ENCODE results near the gene ANKH.

Gene ANKH

GRCh38 chr5:14793851-14794250, 77.7 kb downstream of the ANKH start:
- no peak for TF ChIP-seq USF1 (IDR thresholded peaks at IDR 0.05)
- TF ChIP-seq CEBPB (IDR thresholded peaks at IDR 0.05): no peak
- TF ChIP-seq TEAD4 (IDR thresholded peaks at IDR 0.05): no peak
- TF ChIP-seq EGR1 (IDR thresholded peaks at IDR 0.05): no peak
- no peak for TF ChIP-seq RAD21 (IDR thresholded peaks at IDR 0.05; ENCODE audit: low read depth)
- TF ChIP-seq TAF1 (IDR thresholded peaks at IDR 0.05; ENCODE audit: low read depth): no peak
- no peak for TF ChIP-seq CREB1 (IDR thresholded peaks at IDR 0.05; ENCODE audit: low read depth)
- no peak for TF ChIP-seq TCF12 (IDR thresholded peaks at IDR 0.05; ENCODE audit: low read depth)
- no peak for TF ChIP-seq ZBTB7A (IDR thresholded peaks at IDR 0.05; ENCODE audit: low read depth)
- no peak for TF ChIP-seq MAX (IDR thresholded peaks at IDR 0.05)
- no peak for TF ChIP-seq FOXM1 (IDR thresholded peaks at IDR 0.05; ENCODE audit: borderline replicate concordance, low read depth)
- no peak for TF ChIP-seq NFIC (IDR thresholded peaks at IDR 0.05)
- no peak for TF ChIP-seq EP300 (IDR thresholded peaks at IDR 0.05; ENCODE audit: borderline replicate concordance)

GRCh38 chr5:14790911-14791310, 80.7 kb downstream of the ANKH start:
- TF ChIP-seq ZBTB7A (IDR thresholded peaks at IDR 0.05; ENCODE audit: low read depth): no peak
- no peak for TF ChIP-seq RAD21 (IDR thresholded peaks at IDR 0.05; ENCODE audit: low read depth)
- TF ChIP-seq YY1 (IDR thresholded peaks at IDR 0.05; ENCODE audit: low read depth): no peak
- no peak for TF ChIP-seq TAF1 (IDR thresholded peaks at IDR 0.05; ENCODE audit: low read depth)
- no peak for TF ChIP-seq TCF12 (IDR thresholded peaks at IDR 0.05; ENCODE audit: low read depth)
- no peak for TF ChIP-seq FOXM1 (IDR thresholded peaks at IDR 0.05; ENCODE audit: borderline replicate concordance, low read depth)
- no peak for TF ChIP-seq CEBPB (IDR thresholded peaks at IDR 0.05)
- no peak for TF ChIP-seq EP300 (IDR thresholded peaks at IDR 0.05; ENCODE audit: borderline replicate concordance)
- no peak for TF ChIP-seq USF1 (IDR thresholded peaks at IDR 0.05)
- TF ChIP-seq MAX (IDR thresholded peaks at IDR 0.05): no peak

DNA sequence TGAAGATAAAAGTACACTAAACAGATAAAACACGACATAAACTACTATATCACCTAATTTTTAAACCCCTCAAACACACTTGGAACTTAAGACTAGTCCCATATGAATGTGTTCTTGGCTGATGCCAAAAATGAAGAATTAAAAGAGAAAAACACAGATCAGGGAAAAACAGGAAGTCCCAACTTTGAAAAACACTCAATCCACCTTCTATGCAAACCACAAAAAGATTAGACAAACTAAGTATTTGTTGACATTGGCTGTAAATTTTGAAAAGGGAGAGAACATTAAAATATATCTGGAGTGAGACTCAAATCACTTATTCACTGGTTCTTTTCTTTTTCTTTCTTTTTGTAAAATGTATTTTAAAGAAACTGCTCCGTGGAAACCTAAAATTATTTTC, 81.4 kb downstream of the ANKH start:
- TF ChIP-seq TAF1 (IDR thresholded peaks at IDR 0.05; ENCODE audit: low read depth): no peak
- TF ChIP-seq REST (IDR thresholded peaks at IDR 0.05; ENCODE audit: low read depth): no peak
- no peak for TF ChIP-seq NFIC (IDR thresholded peaks at IDR 0.05)
- no peak for TF ChIP-seq ZBTB7A (IDR thresholded peaks at IDR 0.05; ENCODE audit: low read depth)

DNA sequence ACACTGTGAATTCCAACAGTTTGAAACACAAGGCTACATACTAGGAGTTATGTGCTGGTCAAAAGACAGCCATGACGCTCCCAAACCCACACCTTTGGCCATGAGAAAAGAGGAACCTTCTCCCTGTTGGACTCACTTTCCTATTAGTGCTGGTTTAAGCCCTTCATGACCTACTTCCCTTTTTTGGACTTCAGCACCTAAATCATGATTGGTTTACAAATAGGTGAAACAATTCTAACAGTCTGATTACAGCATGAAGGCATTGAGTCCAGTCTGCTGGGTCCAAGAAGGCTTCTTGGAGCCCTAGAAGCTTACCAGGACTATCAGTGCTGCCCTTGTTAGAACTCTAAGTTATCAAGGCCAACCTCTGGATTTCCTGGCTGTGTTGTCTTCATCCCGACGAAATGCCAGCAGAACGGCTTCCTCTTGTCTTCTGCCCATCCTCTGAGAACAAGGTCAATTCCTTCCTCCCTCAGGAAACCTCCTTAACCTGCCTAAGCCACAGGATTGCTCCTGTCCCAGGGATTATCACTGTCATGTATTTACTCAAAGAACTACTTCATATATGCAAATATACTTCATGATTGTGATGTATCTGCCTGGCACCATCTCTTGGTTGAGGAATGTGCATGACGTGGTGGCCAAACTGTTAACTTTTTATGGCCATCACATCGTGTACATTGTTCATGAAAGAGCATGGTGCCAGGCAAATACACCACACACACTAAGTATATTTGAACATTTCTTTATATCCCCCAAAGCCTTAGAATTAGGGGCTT, 83.6 kb downstream of the ANKH start:
- TF ChIP-seq REST (IDR thresholded peaks at IDR 0.05; ENCODE audit: low read depth) (no peak), EGR1 (IDR thresholded peaks at IDR 0.05) (no peak), TEAD4 (IDR thresholded peaks at IDR 0.05) (no peak)

DNA sequence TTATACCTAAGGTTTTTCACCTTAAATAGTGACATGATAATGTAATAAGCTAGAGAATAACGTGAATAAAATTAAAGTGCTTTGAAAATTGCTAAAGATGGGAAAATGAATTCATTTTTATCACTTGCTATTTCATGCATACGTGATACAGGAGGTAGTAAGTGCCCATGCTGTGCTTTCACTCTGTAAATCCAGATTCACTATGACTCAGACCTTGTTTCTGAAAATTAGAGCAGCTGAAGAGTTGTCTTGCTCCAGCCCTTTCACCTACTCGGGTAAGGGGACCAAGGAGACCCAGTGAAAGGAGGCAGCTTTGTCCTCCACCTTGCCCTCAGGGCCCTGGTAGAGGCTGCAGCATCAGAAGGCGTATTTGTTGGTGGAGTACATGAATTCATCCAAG, 87.9 kb downstream of the ANKH start:
- TF ChIP-seq TCF12 (IDR thresholded peaks at IDR 0.05; ENCODE audit: low read depth) (no peak), EP300 (IDR thresholded peaks at IDR 0.05; ENCODE audit: borderline replicate concordance) (no peak)

- TF ChIP-seq YY1 (IDR thresholded peaks at IDR 0.05; ENCODE audit: low read depth) (no peak), EGR1 (IDR thresholded peaks at IDR 0.05) (no peak), USF1 (IDR thresholded peaks at IDR 0.05) (no peak), REST (IDR thresholded peaks at IDR 0.05; ENCODE audit: low read depth) (no peak), TCF12 (IDR thresholded peaks at IDR 0.05; ENCODE audit: low read depth) (no peak), RAD21 (IDR thresholded peaks at IDR 0.05; ENCODE audit: low read depth) (no peak), CREB1 (IDR thresholded peaks at IDR 0.05; ENCODE audit: low read depth) (no peak), EP300 (IDR thresholded peaks at IDR 0.05; ENCODE audit: borderline replicate concordance) (no peak), ZBTB7A (IDR thresholded peaks at IDR 0.05; ENCODE audit: low read depth) (no peak), NFIC (IDR thresholded peaks at IDR 0.05) (no peak), FOXM1 (IDR thresholded peaks at IDR 0.05; ENCODE audit: borderline replicate concordance, low read depth) (no peak), CEBPB (IDR thresholded peaks at IDR 0.05) (no peak)
These were observed 89.0 kb downstream of the ANKH start for GRCh38 chr5:14782591-14782990.

Measured in Ishikawa (cell line).